OCI-LY7 (cell line): ENCODE measurements around the gene EEF2K. TPM values are rescaled to one million over a fixed set of nuclear protein-coding genes. Genes with fewer than 3 reads are reported as not detected.

Source experiments
- BruUV-seq: library from RNA; stranded (reverse); fragments of 400-500 nt; replicated peaks from 2 replicates; lab custom pipeline; 2021; lab: Mats Ljungman, UMichigan
- CTCF ChIA-PET: fragments of 300-600 bp; sonication (Branson Sonifier 250); formaldehyde crosslinking; loops from one replicate; lab custom pipeline; 2022; ENCODE audit warnings: antibody characterized with exemption; ENCODE audit not compliant: unreplicated experiment; lab: Charles Lee
- POLR2A ChIA-PET: fragments of 300-600 bp; sonication (Branson Sonifier 250); formaldehyde crosslinking; loops from one replicate; lab custom pipeline; 2022; ENCODE audit warnings: antibody characterized with exemption; lab: Charles Lee
- DNase-seq: peaks from one replicate; pipeline ENCODE4 v3.0.0-alpha.2; 2015; ENCODE audit warnings: low spot score
- H2AFZ ChIP-seq: fragments of 200-600 bp; sonication (generic), shearing (Covaris generic); 2 replicates; pipeline ENCODE4 v1.6.1; 2014; ENCODE audit warnings: mild to moderate bottlenecking, antibody characterized with exemption, low read length, moderate library complexity
- H3K27ac ChIP-seq: fragments of 200-600 bp; sonication (generic); 2 replicates; pipeline ENCODE4 v1.5.1; 2014; ENCODE audit warnings: mixed run types, low read depth, mild to moderate bottlenecking, moderate library complexity, low read length, inconsistent platforms; ENCODE audit not compliant: poor library complexity, severe bottlenecking
- H3K36me3 ChIP-seq: fragments of 200-600 bp; sonication (generic); 2 replicates; pipeline ENCODE4 v1.6.1; 2014; ENCODE audit warnings: mild to moderate bottlenecking, antibody characterized with exemption, low read length, moderate library complexity, mixed read lengths; ENCODE audit not compliant: insufficient read depth
- H3K4me1 ChIP-seq: fragments of 200-600 bp; sonication (generic); 2 replicates; pipeline ENCODE4 v1.5.1; 2014; ENCODE audit warnings: mild to moderate bottlenecking, low read length; ENCODE audit not compliant: insufficient read depth, poor library complexity, severe bottlenecking
- H3K4me2 ChIP-seq: fragments of 200-600 bp; sonication (generic); 2 replicates; pipeline ENCODE4 v1.6.1; 2014; ENCODE audit warnings: mild to moderate bottlenecking, low read length
- H3K4me3 ChIP-seq: fragments of 200-600 bp; sonication (generic); 2 replicates; pipeline ENCODE4 v1.5.1; 2014; ENCODE audit warnings: mild to moderate bottlenecking, low read depth, low read length; ENCODE audit not compliant: poor library complexity, severe bottlenecking
- H3K79me2 ChIP-seq: fragments of 200-600 bp; sonication (generic); 2 replicates; pipeline ENCODE4 v1.6.1; 2016; ENCODE audit warnings: low read depth, mild to moderate bottlenecking, low read length, moderate library complexity, mixed read lengths; ENCODE audit not compliant: insufficient read depth
- H3K9me2 ChIP-seq: fragments of 200-600 bp; sonication (generic); 2 replicates; pipeline ENCODE4 v1.6.1; 2016; ENCODE audit warnings: mild to moderate bottlenecking, low read length, mixed read lengths; ENCODE audit not compliant: insufficient read depth
- H3K9me3 ChIP-seq: fragments of 200-600 bp; sonication (generic); 2 replicates; pipeline ENCODE4 v1.6.1; 2014; ENCODE audit warnings: mild to moderate bottlenecking, mixed run types, low read length, mixed read lengths
- H4K20me1 ChIP-seq: fragments of 200-600 bp; sonication (generic); 2 replicates; pipeline ENCODE4 v1.6.1; 2014; ENCODE audit warnings: mild to moderate bottlenecking, antibody characterized with exemption, low read length, moderate library complexity, mixed read lengths; ENCODE audit not compliant: insufficient read depth
- EZH2phosphoT487 ChIP-seq: fragments of 200-600 bp; sonication (generic); IDR thresholded peaks from 2 replicates; pipeline ENCODE4 v1.6.1; 2018; ENCODE audit warnings: low read depth, borderline replicate concordance, mild to moderate bottlenecking, mixed run types, antibody characterized with exemption, low read length, moderate library complexity, mixed read lengths
- intact Hi-C: fragments of 100-400 bp; cut with micrococcal nuclease; formaldehyde crosslinking; loops from one replicate; pipeline ENCODE4 v1.10.0; 2022; ENCODE audit not compliant: unreplicated experiment
- total RNA-seq, 2 experiments: library from RNA; depleted of rRNA in 1 of 2; stranded (reverse); fragments of >200 nt in 1 of 2; shearing (Covaris generic) in 1 of 2; gene quantifications; 2 replicates each; pipeline ENCODE4 v1.2.3, GENCODE V29; 2014 to 2022
- TF ChIP-seq, protein P1 (sequence below): fragments of 200-600 bp; sonication (generic); conservative IDR thresholded peaks from 2 replicates; pipeline ENCODE4 v1.5.1; 2014; ENCODE audit warnings: mild to moderate bottlenecking, antibody characterized with exemption, low read length, moderate library complexity, mixed read lengths

Gene EEF2K
- total RNA-seq, 2 experiments from 2014 or later: 23.8 to 42.3 TPM

DNA sequence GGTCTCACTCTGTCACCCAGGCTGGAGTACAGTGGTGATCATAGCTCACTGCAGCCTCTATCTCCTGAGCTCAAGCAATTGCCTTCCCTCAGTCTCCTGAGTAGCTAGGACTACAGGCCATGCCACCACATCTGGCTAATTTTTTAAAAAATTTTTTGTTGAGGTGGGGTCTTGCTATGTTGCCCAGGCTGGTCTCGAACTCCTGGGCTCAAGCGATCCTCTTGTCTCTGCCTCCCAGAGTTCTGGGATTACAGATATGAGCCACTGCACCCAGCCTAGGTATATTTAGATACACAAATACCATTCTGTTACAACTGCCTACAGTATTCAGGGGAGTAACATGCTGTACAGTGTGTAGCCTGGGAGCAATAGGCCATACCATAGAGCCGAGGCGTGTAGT is 105.4 kb downstream of the EEF2K start:
- H3K36me3 ChIP-seq: peaks cover 96% of the 10 kb centered on the region

DNA sequence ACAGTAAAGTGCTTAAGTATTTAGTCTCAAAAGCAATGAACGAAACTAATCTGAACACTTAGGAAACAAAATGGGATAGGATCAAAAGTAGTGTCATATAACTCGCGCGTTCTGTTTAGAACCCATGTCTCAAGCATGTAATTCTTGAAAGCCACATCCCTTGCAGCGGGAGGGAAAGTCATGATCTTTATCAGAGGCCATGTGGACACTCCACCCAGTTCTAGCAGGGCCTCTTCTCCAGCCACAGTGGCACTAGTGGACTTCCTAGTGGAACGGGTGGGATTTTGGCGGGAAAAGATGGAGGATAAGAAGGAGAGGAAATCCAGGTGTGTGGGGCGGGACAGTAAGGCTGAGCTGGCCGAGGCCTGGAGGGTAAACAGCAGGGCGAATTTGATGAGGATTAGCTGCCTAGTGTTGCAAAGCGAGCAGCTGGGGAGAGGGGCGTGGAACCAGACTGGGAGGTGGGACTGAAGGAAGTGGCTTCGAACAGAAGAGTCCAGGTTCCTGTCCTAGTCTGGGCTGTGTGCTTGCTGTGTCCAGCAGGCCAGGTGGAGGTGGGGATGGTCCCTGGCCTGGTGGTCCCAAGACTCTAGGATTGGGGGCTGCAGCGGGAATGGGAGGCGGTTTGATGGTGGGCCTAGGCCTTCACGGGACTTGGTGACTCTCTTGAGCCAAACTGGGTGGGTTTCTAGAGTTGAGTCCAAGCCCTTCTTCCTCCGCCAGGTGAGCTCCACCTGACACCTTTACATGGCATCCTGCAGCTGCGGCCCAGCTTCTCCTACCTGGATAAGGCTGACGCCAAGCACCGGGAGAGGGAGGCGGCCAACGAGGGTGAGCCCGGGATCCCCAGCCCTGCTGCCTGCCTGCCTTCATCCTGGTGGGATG is 107.1 kb downstream of the EEF2K start:
- no peaks in the 10 kb centered on the region for H3K9me3 ChIP-seq
- no peaks in the 10 kb centered on the region for H3K4me1 ChIP-seq
- H3K36me3 ChIP-seq: peaks cover 94% of the 10 kb centered on the region
- H3K27ac ChIP-seq: no peak overlapping the region
- H4K20me1 ChIP-seq: no peaks in the 10 kb centered on the region
- intact Hi-C loops: no loop called here
- ChIA-PET CTCF (no interaction called here), POLR2A (no interaction called here)
- H2AFZ ChIP-seq: no peak overlapping the region
- no peak for TF ChIP-seq EZH2phosphoT487
- TF ChIP-seq, protein P1, sequence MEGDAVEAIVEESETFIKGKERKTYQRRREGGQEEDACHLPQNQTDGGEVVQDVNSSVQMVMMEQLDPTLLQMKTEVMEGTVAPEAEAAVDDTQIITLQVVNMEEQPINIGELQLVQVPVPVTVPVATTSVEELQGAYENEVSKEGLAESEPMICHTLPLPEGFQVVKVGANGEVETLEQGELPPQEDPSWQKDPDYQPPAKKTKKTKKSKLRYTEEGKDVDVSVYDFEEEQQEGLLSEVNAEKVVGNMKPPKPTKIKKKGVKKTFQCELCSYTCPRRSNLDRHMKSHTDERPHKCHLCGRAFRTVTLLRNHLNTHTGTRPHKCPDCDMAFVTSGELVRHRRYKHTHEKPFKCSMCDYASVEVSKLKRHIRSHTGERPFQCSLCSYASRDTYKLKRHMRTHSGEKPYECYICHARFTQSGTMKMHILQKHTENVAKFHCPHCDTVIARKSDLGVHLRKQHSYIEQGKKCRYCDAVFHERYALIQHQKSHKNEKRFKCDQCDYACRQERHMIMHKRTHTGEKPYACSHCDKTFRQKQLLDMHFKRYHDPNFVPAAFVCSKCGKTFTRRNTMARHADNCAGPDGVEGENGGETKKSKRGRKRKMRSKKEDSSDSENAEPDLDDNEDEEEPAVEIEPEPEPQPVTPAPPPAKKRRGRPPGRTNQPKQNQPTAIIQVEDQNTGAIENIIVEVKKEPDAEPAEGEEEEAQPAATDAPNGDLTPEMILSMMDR: no peak
- no peaks in the 10 kb centered on the region for H3K79me2 ChIP-seq
- H3K4me2 ChIP-seq: no peak overlapping the region
- no peaks in the 10 kb centered on the region for H3K9me2 ChIP-seq
- BruUV-seq: no TSS peak
- no peak overlapping the region for H3K4me3 ChIP-seq
- DNase-seq: no peak

More for the DNA sequence above, 105.4 kb downstream of the EEF2K start:
- CTCF ChIA-PET: no interaction called here
- no peak for DNase-seq
- intact Hi-C loops: no loop called here
- Histone ChIP-seq H3K79me2 (no peaks in the 10 kb centered on the region), H3K4me2 (no peak overlapping the region), H3K9me3 (no peaks in the 10 kb centered on the region), H2AFZ (no peak overlapping the region), H3K4me3 (no peak overlapping the region), H4K20me1 (no peaks in the 10 kb centered on the region), H3K27ac (no peak overlapping the region), H3K9me2 (no peaks in the 10 kb centered on the region), H3K4me1 (no peaks in the 10 kb centered on the region)
- POLR2A ChIA-PET: no interaction called here
- no TSS peak for BruUV-seq
- TF ChIP-seq, protein P1: no peak
- no peak for TF ChIP-seq EZH2phosphoT487

DNA sequence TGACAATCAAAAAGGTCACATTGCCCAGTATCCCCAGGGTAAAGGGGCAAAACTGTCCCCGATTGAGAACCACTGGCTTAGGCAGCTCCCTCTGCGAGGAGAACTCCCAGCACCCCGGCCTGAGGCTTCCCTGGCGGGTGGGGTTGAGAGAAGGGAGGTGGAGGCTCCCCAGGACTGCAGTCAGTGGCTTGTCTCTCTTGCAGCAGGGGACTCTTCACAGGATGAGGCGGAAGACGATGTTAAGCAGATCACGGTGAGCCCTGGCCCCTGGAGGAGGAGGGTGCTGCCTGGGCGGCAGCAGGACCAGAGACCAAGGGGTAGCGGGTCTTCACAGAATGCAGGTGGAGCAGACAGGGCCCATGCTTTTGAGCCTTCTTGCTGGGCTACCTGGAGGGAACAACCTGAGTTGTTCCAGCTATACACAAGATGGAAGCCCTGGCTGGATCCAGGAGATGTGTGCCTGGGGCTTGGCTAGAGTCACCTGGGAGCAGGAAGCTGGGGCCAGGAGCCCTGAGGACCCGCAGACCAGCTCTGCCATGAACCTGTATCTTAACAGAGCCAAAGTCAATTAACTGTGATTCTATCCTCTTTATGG is 107.9 kb downstream of the EEF2K start:
- Histone ChIP-seq H3K4me3 (no peak overlapping the region), H4K20me1 (no peaks in the 10 kb centered on the region), H3K27ac (no peak overlapping the region), H2AFZ (no peak overlapping the region), H3K4me2 (no peak overlapping the region), H3K36me3 (peaks cover 94% of the 10 kb centered on the region), H3K79me2 (no peaks in the 10 kb centered on the region), H3K9me2 (no peaks in the 10 kb centered on the region), H3K4me1 (no peaks in the 10 kb centered on the region), H3K9me3 (no peaks in the 10 kb centered on the region)
- BruUV-seq: no TSS peak
- no peak for DNase-seq
- POLR2A ChIA-PET: no interaction called here
- CTCF ChIA-PET: no interaction called here
- TF ChIP-seq, protein P1: no peak
- TF ChIP-seq EZH2phosphoT487: no peak
- intact Hi-C loops: no loop called here
